NOMO-1 (cell line): ENCODE results near the gene NR5A2.
"Not testable (repeated sequence)": the region's sequence is repeated elsewhere in the genome, so short reads cannot be mapped to it uniquely, and the experiment has no call there.

ENCODE experiments used
- DNase-seq, 2 experiments: peaks; one replicate each; lab custom pipeline; 2025; ENCODE audit not compliant: unreplicated experiment in 2 of 2; lab: John Stamatoyannopoulos, UW

Gene NR5A2

GRCh38 chr1:200187332-200187731 is 159.8 kb downstream of the NR5A2 start:
- not testable (repeated sequence) for DNase-seq

GRCh38 chr1:200191993-200192392 is 164.5 kb downstream of the NR5A2 start:
- no peak for DNase-seq

GRCh38 chr1:200194477-200194876 is 167.0 kb downstream of the NR5A2 start:
- no peak for DNase-seq

DNA sequence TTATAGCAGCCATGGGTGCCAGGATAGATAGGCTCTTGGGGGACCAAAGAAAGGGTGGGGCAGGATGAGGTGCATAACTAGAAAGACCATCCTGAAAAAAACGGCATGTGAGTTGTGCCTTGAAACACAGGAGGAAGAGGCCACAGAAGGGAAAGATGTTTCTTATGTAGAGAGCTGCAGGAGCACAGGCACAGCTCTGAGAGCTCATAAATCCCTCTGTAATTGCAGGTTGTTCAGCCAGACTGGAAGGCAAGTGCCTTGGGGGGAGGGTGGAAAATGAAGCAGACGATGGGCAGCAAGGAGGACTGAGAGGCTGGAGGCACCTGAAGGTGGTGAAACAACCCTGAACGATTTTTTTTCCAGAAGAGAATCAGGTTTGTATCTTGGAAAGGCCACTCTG is 170.7 kb downstream of the NR5A2 start:
- DNase-seq, result no peak

DNA sequence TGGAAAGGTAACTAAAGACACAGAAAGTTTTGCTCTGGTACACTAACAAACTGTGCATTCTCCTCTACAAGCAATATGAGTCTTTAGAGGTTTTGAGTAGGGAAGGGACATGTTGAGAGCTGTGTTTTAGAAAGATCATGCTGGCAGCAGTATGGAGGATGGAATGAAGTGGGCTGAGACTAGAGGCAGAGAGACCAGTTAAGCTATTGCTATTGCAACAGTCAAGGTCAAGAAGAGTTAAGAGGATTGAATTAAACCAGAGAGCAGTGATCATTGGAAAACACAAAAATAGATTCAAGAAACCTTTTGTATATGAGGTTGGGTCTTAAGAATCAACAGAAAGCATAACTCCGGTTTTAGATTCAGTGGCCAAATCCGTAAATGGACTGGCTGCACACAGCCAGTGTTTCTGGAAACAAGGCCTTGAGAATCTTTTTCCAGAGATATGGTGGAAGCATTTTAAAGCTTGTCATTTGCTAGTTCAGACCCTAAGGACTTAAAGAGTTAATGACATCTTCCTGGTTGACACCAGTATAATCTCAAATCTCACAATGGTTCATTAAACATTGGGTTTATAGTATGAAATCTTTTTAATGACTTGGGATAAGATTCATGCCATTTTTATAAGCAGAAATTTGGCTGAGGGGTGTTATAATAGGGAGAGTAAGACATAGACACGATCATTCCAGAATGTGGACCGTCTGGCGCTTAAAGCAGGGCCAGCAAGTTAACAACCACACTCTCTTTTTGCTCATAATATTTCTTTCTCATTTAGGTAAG is 177.9 kb downstream of the NR5A2 start:
- DNase-seq, result no peak

DNA sequence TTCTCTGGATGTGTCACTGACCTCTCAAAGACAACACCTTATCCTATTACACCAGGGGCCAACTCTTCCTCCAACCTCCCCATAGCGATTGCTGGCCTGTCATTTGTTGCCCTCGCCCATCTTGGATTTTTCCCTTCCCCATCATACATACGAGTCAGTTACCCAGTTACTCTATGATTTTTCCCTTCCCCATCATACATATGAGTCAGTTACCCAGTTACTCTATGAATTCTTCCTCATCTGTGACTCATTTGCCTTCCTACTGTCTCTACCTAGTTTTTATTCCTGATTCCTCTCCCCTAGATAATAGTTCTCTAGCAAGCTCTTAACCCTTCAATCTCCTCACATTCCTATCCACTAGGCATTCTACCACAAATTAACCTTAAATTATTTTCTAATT is 178.8 kb downstream of the NR5A2 start:
- DNase-seq, result peak in 1 of 2 experiments; percentile 12

DNA sequence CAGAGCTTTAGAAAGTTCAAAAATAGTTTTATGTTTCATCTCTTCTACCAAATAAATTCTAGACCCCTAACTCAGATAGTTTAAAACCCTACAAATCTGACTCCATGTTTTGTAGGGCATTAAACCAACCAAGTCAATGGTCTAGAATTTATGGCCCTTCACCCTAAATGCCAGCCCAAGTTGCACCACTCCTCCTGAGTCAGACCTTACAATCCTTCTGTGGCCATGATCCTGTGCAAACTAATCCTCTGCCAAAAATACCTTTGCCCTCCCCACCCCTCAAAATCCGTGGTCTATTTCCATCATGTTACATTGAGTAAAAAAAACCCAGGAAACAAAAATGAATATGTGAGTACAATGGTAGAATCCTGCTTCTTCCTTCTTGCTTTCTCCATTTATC is 179.3 kb downstream of the NR5A2 start:
- DNase-seq, result peak in 1 of 2 experiments; percentile 16

GRCh38 chr1:200207711-200208126 is 180.2 kb downstream of the NR5A2 start:
- DNase-seq, result peak; percentile 83 to 94

DNA sequence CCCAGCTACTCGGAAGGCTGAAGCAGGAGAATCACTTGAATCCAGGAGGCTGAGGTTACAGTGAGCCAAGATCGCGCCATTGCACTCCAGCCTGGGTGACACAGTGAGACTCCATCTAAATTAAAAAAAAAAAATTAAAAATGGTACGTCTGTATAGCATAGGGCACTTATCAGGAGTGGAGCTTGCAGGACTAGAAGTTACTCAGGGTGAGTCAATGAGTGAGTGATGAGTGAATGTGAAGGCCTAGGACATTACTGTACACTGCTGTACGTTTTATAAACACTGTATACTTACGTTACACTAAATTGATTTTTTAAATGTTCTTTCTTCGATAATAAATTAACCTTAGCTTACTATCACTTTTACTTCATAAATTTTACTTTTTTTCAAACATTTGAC is 183.6 kb downstream of the NR5A2 start:
- no peak for DNase-seq

DNA sequence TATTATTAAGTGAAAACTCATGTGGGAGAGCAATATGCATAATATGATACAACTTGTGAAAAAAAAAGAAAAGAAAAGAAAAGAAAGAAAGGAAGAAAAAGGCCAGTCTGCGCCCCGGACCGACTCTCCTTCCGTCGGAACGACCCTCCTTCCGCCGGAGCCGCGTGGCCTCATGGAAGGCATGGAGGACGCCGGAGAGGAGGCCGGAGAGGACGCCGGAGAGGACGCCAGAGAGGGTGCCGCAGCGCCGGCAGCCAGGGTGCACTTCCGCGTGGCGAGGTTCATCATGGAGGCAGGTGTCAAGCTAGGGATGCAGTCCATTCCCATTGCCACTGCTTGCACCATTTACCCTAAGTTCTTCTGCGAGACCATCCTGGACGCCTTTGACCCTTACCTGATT is 185.9 kb downstream of the NR5A2 start:
- no peak for DNase-seq

GRCh38 chr1:200213921-200214320 is 186.4 kb downstream of the NR5A2 start:
- DNase-seq, result no peak

- no peak for DNase-seq
These were observed 187.8 kb downstream of the NR5A2 start for GRCh38 chr1:200215350-200215749.

DNA sequence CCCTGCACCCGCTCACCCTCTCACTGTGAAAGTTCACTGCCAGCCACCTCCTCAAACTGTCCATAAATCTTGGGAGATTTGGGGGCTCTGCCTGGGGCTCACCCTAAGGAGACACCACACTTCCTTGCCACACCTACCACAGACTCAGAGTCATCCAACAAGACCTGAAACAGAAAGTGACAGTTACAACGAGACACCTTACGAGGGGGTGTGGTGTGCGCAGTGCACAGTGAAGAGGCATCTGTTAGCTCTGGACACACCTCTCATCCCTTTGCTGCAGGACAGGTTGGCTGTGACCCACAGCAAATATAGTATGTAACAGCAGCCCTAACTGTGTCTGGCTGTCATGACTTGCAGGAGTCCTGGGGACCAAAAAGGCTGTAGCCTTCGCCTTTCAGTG is 190.2 kb downstream of the NR5A2 start:
- DNase-seq, result no peak

- no peak for DNase-seq
These were observed 194.2 kb downstream of the NR5A2 start for GRCh38 chr1:200221614-200222282.

DNA sequence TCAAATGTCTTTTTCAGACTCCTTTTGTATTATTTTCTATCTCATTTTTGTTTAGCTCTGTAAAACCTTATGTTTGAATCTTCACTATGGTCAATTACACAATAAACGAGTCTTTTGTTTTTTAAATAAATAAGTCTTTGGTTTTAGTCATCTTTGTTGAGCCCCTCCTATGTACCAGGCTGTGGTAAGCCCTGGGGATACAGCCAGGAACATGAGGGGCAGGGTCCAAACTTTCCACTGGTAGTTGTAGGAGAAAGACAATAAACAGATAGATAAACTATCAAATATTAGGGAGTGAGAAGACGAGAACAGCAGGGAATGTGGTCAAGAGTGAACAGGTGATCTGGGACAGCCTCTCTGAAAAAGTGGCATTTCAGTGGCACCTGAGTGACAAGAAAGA is 195.7 kb downstream of the NR5A2 start:
- DNase-seq, result no peak

DNA sequence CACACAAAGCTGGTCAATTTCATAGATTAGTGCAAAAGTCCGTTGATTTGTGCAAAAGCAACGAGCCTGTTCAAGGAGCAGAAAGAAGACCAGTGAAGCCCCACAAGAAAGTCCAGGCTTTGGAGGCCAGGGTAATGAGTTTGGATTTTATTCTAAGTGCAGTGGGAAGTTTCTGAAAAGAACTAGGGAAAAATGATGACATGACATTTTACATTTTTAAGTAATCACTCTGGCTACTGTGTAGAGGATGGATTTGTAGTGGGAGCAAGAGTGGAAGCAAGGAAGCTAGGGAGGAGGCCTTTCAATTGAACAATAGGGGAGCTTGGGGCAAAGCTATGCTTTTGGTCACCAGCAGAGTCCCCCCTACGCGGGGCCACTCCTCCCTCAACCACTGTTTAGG is 196.1 kb downstream of the NR5A2 start:
- DNase-seq, result no peak

GRCh38 chr1:200224315-200224714 is 196.8 kb downstream of the NR5A2 start:
- no peak for DNase-seq

- no peak for DNase-seq
These were observed 198.9 kb downstream of the NR5A2 start for GRCh38 chr1:200226268-200226968.

GRCh38 chr1:200226969-200227303 is 199.4 kb downstream of the NR5A2 start:
- DNase-seq, result no peak
